Measurements from ENCODE around the gene DNLZ. TPM values are rescaled to one million over a fixed set of nuclear protein-coding genes. Genes with fewer than 3 reads are reported as not detected.

Gene DNLZ
- total and polyA plus RNA-seq, 10 donors: 15.8 to 29.8 (median 22.3) TPM

DNA sequence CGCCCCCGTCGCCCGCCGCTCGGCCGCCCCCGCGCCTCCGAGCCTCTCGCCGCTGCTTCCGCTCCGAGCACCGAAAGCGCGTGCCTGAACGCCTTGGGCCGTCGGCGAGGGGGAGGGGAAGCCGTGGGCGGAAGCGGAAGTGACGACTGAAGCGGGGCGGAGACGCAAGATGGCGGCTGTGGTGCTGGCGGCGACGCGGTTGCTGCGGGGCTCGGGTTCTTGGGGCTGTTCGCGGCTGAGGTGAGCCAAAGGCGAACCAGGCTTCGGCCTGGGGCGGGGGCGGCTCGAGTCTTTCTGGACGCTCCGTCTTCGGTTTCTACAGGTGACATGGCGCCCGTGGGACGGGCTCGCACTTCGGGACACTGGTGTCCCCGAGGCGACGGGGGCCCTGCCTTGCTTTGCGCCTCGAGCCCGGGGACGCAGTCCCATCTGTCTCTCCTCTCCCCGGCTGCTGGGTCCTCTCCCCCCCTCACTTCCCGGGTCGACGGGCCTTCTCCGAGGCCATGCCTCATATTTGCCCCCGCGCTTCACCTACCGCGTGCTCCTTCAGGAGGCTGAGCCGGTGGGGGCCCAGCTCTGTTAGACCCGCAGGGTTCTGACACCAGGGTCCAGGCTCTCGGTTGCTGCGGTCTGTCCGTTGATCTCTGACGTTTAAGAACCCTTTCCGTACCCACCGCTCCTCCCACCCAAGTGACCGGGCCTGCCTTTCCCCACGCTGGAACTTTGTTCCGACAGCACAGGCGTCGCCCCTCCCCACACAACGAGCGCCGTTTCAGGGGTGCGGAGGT is 47.1 kb upstream of the DNLZ start, which contains the start of the genes ENTR1 and PMPCA:
Gene ENTR1 (minus strand): TSS at position 115 of the 788 bp plus-strand sequence. CDS start 217 bp downstream, outside the sequence.
Gene PMPCA (plus strand): TSS at position 159 of the 788 bp plus-strand sequence. CDS start 11 bp downstream, at position 170.
- Histone ChIP-seq H3K27me3 (replicated peaks in 1 of 7) (no peaks in the 10 kb centered on the region), H3K36me3 (peaks cover 4 to 65% (median 55%) of the 10 kb centered on the region in 6 donors), H3K27ac (peak within 1 kb of the TSS; percentile 83 to 94 (median 90)), H3K4me1 (peaks cover 19 to 72% (median 40%) of the 10 kb centered on the region in 6 donors), H3K9me3 (no peaks in the 10 kb centered on the region), H3K4me3 (peak within 1 kb of the TSS; percentile 88 to 99 (median 97))
- DNase-seq: peak; percentile 98
- WGBS, 5 donors: 0 to 1% (median 0%) methylated on average over 29 to 83 of the region's 83 CpGs
- intact Hi-C loops (cut with DNase I; ENCODE audit: low total_unique reads): no loop called here
- TF ChIP-seq, protein P1, sequence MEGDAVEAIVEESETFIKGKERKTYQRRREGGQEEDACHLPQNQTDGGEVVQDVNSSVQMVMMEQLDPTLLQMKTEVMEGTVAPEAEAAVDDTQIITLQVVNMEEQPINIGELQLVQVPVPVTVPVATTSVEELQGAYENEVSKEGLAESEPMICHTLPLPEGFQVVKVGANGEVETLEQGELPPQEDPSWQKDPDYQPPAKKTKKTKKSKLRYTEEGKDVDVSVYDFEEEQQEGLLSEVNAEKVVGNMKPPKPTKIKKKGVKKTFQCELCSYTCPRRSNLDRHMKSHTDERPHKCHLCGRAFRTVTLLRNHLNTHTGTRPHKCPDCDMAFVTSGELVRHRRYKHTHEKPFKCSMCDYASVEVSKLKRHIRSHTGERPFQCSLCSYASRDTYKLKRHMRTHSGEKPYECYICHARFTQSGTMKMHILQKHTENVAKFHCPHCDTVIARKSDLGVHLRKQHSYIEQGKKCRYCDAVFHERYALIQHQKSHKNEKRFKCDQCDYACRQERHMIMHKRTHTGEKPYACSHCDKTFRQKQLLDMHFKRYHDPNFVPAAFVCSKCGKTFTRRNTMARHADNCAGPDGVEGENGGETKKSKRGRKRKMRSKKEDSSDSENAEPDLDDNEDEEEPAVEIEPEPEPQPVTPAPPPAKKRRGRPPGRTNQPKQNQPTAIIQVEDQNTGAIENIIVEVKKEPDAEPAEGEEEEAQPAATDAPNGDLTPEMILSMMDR (IDR thresholded peaks at IDR 0.05 in 8 of 11, conservative IDR thresholded peaks at IDR 0.05 in 3 of 11): peak in 1 of 11 experiments; percentile 12
- TF ChIP-seq POLR2AphosphoS5 (IDR thresholded peaks at IDR 0.05) (peak; percentile 99 to 100 (median 100)), POLR2A (IDR thresholded peaks at IDR 0.05) (peak; percentile 25 to 87 (median 63))

DNA sequence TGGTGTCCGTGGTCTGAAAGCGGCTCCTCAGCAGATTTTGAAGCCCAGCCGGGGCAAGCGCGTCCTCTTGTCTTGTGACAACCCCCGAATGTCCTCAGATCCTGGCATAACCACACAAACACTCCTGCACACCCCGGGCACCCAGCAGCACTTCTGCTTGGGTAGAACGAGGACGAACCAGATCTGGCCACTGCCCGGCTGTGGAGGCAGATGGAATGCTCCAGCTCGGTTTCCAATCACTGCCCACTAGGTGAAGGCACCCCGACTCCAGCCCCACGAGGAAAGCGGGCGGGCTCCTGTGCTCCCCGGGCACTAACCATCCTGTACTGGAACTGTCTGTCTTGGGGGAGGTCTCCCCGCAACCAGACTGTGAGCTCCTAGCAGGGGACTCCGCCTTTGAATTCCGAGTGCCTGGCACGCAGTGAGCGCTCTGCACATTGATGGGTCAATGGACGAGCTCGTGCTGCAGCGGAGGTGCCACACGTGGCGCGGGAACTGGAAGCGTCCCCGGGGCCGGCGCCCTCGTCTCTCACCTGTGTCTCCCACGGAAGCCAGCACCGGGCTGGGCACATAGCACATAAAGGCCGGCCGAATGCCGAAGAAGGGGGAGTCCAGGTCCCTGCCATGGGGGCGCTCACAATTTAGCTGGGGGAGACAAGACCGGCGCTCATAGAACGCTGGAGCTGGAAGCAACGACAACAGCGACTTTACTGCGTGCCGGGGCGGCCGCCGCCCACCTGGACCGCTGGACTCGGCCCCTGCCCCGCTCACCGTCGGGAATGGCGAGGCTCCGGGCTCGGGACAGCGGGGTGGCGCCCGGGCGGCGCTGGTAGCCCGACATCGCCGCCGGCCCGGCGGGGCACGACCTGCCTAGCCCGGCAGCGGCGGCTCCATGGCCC is 46.3 kb upstream of the DNLZ start:
- 4 to 14% (median 8%) methylated on average over 24 to 71 of the region's 71 CpGs for WGBS, 5 donors
- Histone ChIP-seq H3K36me3 (peaks cover 4 to 65% (median 54%) of the 10 kb centered on the region in 6 donors), H3K4me1 (peaks cover 19 to 81% (median 48%) of the 10 kb centered on the region in 6 donors), H3K27me3 (replicated peaks in 1 of 7) (no peaks in the 10 kb centered on the region), H3K27ac (peak overlapping the region; percentile 60 to 94 (median 90)), H3K4me3 (peak overlapping the region; percentile 71 to 99 (median 94)), H3K9me3 (no peaks in the 10 kb centered on the region)
- DNase-seq: peak; percentile 87
- intact Hi-C loops (cut with DNase I; ENCODE audit: low total_unique reads): no loop called here
- TF ChIP-seq, protein P1 (IDR thresholded peaks at IDR 0.05 in 8 of 11, conservative IDR thresholded peaks at IDR 0.05 in 3 of 11): no peak
- TF ChIP-seq POLR2A (IDR thresholded peaks at IDR 0.05): no peak
- TF ChIP-seq POLR2AphosphoS5 (IDR thresholded peaks at IDR 0.05): peak in 2 of 3 donors; percentile 30 to 38

DNA sequence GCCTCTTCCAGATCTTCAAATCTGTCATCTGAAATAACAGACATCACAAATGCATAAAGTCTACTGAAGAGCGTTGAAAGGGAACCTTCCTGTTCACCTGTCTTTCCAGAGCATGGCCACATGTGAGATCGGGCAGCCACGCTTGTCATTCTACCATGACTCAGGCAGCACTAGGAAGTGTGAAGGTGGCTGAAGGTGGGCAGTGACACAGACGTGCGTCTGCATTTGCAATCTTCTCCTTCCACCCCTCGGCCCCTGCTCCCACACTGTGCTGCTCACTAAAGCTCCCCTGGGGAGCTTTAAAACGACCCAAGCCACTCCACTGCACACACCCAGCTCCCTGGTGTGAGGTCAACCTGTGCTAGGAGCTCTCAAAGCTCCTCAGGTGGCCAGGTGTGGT is 44.4 kb upstream of the DNLZ start:
- peaks cover 4 to 61% (median 40%) of the 10 kb centered on the region in 6 donors for H3K36me3 ChIP-seq

More for the DNA sequence above, 44.4 kb upstream of the DNLZ start:
- TF ChIP-seq POLR2AphosphoS5 (IDR thresholded peaks at IDR 0.05) (no peak), POLR2A (IDR thresholded peaks at IDR 0.05) (no peak)
- TF ChIP-seq, protein P1 (IDR thresholded peaks at IDR 0.05 in 8 of 11, conservative IDR thresholded peaks at IDR 0.05 in 3 of 11): no peak
- WGBS, 5 donors: 78 to 85% (median 83%) methylated on average over 7 of the region's 7 CpGs
- intact Hi-C loops (cut with DNase I; ENCODE audit: low total_unique reads): no loop called here
- Histone ChIP-seq H3K4me1 (peaks cover 29 to 91% (median 61%) of the 10 kb centered on the region in 6 donors), H3K4me3 (no peak overlapping the region), H3K27me3 (replicated peaks in 1 of 7) (no peaks in the 10 kb centered on the region), H3K9me3 (no peaks in the 10 kb centered on the region), H3K27ac (no peak overlapping the region)
- no peak for DNase-seq

All from spleen (tissue), 11 donors.